Stimulated activated CD8-positive, alpha-beta memory T cell treated with anti-CD3 and anti-CD28 coated beads, Interleukin-12 subunit alpha, Interleukin-12 subunit beta, amount 100 ng/mL, for 1 hour (primary cell): ENCODE data around the gene USH1C.

Experiments used
- DNase-seq: peaks from one replicate; pipeline ENCODE4 v3.0.0-alpha.2; 2020; ENCODE audit warnings: low read depth

The USH1C gene

GRCh38 chr11:17544181-17544622 lies at the start of gene USH1C:
Gene USH1C, minus strand, starts transcription at chr11:17544416. Its CDS starts 109 bp downstream, at chr11:17544307.
- no peak for DNase-seq

GRCh38 chr11:17593466-17594245 lies 49.4 kb upstream of the USH1C start:
- DNase-seq, result no peak

GRCh38 chr11:17591293-17591692 lies 47.1 kb upstream of the USH1C start:
- no peak for DNase-seq

GRCh38 chr11:17590463-17590862 lies 46.2 kb upstream of the USH1C start:
- DNase-seq, result no peak

GRCh38 chr11:17588721-17589120 lies 44.5 kb upstream of the USH1C start:
- DNase-seq, result no peak

- no peak for DNase-seq
Observed at GRCh38 chr11:17588166-17588565, 44.0 kb upstream of the USH1C start.

DNA sequence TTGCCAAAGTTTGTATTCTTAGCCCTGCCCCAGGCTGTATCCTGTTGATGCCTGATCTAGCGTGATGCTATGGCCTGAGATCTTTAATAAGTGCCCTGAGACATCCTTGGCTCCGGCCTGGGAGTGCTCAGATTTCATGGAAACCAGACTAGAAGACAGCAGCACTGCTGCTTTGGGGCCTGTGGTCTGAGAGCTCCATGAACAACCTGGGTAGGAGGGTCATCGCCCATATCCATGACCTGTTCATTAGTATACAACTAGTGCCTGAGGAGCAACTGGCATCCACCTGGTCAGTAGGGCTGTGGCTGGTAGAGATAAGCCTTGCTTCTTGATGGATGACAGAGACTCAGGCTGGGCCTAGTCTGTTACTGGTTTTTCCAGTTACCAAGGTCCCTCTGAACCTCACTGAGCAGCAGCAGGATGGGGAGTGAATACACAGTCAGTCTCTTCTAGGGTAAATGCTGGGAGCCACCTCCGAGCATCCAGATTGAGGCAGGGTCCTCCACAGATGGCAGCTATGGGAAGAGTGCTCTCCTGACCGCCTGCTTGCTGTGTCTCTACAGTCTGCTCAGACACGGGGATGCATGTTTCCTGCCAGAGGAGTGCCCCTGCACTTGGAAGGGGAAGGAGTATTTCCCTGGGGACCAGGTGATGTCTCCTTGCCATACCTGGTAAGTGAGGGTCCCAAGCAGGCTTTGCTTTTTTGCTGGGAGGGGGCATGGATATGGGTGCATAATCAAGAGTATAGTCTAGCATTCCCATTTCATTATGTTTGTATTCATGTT lies 41.9 kb upstream of the USH1C start:
- no peak for DNase-seq

GRCh38 chr11:17581732-17582053 lies 37.5 kb upstream of the USH1C start:
- DNase-seq, result no peak

DNA sequence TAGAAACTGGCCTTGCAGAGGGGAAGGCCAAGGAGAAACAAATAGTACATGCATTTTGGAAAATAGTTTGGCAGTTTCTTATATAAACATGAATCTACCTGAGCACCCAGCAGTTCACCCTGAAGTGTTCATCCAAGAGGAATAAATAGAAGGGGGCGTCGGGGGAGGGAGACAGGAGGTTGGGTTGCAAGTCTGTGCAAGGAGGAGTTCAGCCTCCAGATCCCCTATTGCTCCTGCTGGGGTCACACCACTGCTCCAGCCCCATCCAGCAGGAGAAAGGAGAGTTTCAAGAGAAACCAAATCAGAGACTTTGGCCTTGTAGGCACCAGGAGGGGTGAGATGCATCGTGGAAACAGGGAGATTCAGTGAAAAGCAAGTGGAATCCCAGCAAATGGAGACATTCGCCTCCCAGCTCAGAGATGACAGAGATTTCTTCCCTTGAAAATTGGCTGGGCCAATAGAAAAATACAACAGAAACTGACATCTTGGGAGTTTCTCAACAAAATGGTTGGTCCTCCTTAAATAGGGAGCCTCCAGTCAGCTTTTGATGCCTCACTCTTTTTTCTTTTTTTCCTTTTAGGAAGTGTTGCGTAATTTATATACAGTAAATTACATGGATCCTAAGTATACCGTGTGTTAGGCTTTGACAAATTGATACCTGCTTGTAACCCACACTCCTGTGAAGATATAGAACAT lies 37.0 kb upstream of the USH1C start:
- DNase-seq, result no peak

DNA sequence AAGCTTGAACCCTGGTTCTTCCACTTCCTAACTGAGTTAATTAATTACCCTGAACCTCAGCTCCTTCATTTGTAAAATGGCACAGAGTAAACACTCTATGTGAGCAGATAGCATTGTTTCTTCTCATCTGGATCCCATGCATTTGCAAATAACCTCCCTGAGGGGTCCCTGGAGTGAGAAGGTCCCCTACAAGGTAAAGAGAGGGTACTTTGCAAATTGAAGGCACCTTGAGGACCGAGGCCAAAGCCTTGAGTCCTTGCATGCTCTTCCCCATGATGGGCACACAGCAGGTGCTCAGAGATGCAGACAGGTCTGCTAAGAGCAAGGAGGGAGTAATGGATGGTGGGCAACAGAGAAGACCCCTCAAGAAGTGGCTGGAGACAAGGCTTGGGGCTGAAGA lies 36.1 kb upstream of the USH1C start:
- DNase-seq, result no peak

- DNase-seq, result no peak
Observed at GRCh38 chr11:17579451-17579850, 35.2 kb upstream of the USH1C start.

GRCh38 chr11:17578958-17579357 lies 34.7 kb upstream of the USH1C start:
- DNase-seq, result no peak

- no peak for DNase-seq
Observed at GRCh38 chr11:17578296-17578695, 34.1 kb upstream of the USH1C start.

- DNase-seq, result no peak
Observed at GRCh38 chr11:17575431-17576425, 31.5 kb upstream of the USH1C start.

DNA sequence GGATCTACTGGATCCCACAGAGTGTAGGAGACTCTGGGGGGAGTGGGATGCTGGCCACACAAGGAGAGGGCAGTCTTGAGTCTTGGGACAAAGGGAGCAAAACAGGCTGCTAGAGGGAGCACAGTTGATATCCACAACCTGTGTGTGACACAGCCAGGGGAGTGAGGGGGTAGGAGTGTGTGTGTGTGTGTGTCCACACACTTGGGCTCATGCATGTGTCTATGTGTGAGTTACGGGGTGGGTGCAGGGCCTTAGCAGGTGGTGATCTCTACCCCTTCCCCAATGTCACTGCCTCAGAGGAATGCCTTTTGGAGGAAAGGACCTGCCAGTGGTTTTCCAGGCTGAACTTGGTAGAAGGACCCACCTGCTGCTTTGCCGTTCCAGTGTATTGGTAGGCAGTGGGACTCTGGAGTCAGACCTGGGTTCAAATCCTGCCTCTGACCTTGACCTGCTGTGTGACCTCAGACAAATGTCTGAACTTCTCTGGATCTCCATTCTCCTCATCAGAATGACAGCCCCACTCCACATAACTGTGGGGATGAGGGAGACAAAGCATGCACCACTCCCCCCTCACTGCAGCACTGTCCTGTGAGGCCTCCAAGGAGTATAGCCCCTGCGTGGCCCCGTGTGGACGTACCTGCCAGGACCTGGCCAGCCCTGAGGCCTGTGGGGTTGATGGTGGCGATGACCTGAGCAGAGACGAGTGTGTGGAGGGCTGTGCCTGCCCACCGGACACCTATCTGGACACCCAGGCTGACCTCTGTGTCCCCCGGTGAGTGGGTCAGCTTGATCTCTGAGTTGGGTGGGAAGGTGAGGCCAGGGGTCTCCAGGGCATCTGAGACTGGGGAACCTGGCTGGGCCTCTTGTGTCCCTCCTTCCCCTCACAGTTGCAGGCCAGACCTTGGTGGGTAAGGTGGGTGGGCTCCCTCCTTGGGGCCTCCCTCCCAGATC lies 30.2 kb upstream of the USH1C start:
- no peak for DNase-seq

- no peak for DNase-seq
Observed at GRCh38 chr11:17573526-17573925, 29.3 kb upstream of the USH1C start.

- DNase-seq, result no peak
Observed at GRCh38 chr11:17572791-17573460, 28.7 kb upstream of the USH1C start.

GRCh38 chr11:17572359-17572690 lies 28.1 kb upstream of the USH1C start:
- DNase-seq, result no peak

GRCh38 chr11:17571431-17572358 lies 27.5 kb upstream of the USH1C start:
- no peak for DNase-seq
